GM18508 (cell line): ENCODE data around the gene BCL2L11.

Experiments used
- ATAC-seq: cut with Tn5 transposase; IDR thresholded peaks from one replicate; pipeline ENCODE4 v1.9.1; 2021; ENCODE audit warnings: moderate number of reproducible peaks; ENCODE audit not compliant: insufficient read depth, unreplicated experiment

The BCL2L11 gene

GRCh38 chr2:111142101-111142500, 21.4 kb downstream of the BCL2L11 start:
- ATAC-seq: no peak

GRCh38 chr2:111143107-111143842, 22.6 kb downstream of the BCL2L11 start:
- no peak for ATAC-seq

- ATAC-seq: no peak
Measured at GRCh38 chr2:111143843-111144198, 23.1 kb downstream of the BCL2L11 start.

GRCh38 chr2:111145103-111145760, 24.5 kb downstream of the BCL2L11 start:
- no peak for ATAC-seq

- ATAC-seq: no peak
Measured at GRCh38 chr2:111145951-111146350, 25.2 kb downstream of the BCL2L11 start.

- ATAC-seq: no peak
Measured at GRCh38 chr2:111148225-111148873, 27.6 kb downstream of the BCL2L11 start.

- no peak for ATAC-seq
Measured at GRCh38 chr2:111148925-111149324, 28.2 kb downstream of the BCL2L11 start.

GRCh38 chr2:111149882-111150455, 29.3 kb downstream of the BCL2L11 start:
- no peak for ATAC-seq

GRCh38 chr2:111154758-111155157, 34.0 kb downstream of the BCL2L11 start:
- no peak for ATAC-seq

- ATAC-seq: no peak
Measured at GRCh38 chr2:111155610-111156009, 34.9 kb downstream of the BCL2L11 start.

- ATAC-seq: no peak
Measured at GRCh38 chr2:111156529-111156928, 35.8 kb downstream of the BCL2L11 start.

GRCh38 chr2:111157071-111157661, 36.5 kb downstream of the BCL2L11 start:
- no peak for ATAC-seq

- ATAC-seq: no peak
Measured at GRCh38 chr2:111157798-111158197, 37.1 kb downstream of the BCL2L11 start.

- no peak for ATAC-seq
Measured at GRCh38 chr2:111159641-111160040, 38.9 kb downstream of the BCL2L11 start.

- ATAC-seq: no peak
Measured at GRCh38 chr2:111160758-111161157, 40.0 kb downstream of the BCL2L11 start.

GRCh38 chr2:111161971-111162370, 41.3 kb downstream of the BCL2L11 start:
- ATAC-seq: no peak

GRCh38 chr2:111162718-111163331, 42.1 kb downstream of the BCL2L11 start:
- ATAC-seq: no peak

GRCh38 chr2:111164078-111164477, 43.4 kb downstream of the BCL2L11 start:
- no peak for ATAC-seq

- ATAC-seq: no peak
Measured at GRCh38 chr2:111165084-111165483, 44.4 kb downstream of the BCL2L11 start.

GRCh38 chr2:111166115-111166514, 45.4 kb downstream of the BCL2L11 start:
- ATAC-seq: no peak
